Dendritic cell treated with granulocyte-macrophage colony-stimulating factor and Interleukin-4, amounts not matched to agents 40 ng/mL and 50 ng/mL, for 4 days (primary cell): Measurements from ENCODE around the gene CCSER1.

Source experiments
- H3K27ac Mint-ChIP-seq: one replicate; pipeline ENCODE4 v1.8.0; 2022; ENCODE audit warnings: mild to moderate bottlenecking, mixed read lengths
- H3K27me3 Mint-ChIP-seq: one replicate; pipeline ENCODE4 v1.8.0; 2022; ENCODE audit warnings: mild to moderate bottlenecking, mixed read lengths
- H3K36me3 Mint-ChIP-seq: one replicate; pipeline ENCODE4 v1.8.0; 2022; ENCODE audit warnings: low read depth, mixed read lengths
- H3K4me1 Mint-ChIP-seq: one replicate; pipeline ENCODE4 v1.8.0; 2022; ENCODE audit warnings: low read depth, mixed read lengths
- H3K4me3 Mint-ChIP-seq: one replicate; pipeline ENCODE4 v1.8.0; 2022; ENCODE audit warnings: mild to moderate bottlenecking, moderate library complexity, mixed read lengths
- H3K9me3 Mint-ChIP-seq: one replicate; pipeline ENCODE4 v1.8.0; 2022; ENCODE audit warnings: mixed read lengths
- intact Hi-C: fragments of 100-400 bp; cut with micrococcal nuclease; formaldehyde crosslinking; loops from one replicate; pipeline ENCODE4 v1.15.0; 2022

CCSER1 gene

DNA sequence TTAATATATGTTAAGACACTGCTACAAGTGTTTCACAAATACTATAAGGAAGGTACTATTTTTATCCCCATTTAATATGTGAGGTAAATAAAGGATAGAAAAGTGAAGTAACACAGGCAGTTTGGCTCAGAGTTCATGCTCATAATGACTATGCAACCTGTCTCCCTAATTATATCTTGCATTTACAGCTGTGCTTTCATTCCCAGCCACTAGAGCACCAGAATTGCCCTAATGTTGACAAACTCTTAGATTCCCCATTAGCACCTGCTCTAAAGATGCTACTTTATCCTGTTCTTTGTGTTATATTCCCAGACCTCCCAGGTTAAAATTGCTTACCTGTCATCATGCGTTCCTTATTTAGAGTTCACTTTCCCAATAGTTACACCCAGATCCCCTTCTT, 833.6 kb downstream of the CCSER1 start:
- H3K9me3 Mint-ChIP-seq, result peaks cover 11% of the 10 kb centered on the region
- H3K4me1 Mint-ChIP-seq, result no peaks in the 10 kb centered on the region
- intact Hi-C loops, result no loop called here

DNA sequence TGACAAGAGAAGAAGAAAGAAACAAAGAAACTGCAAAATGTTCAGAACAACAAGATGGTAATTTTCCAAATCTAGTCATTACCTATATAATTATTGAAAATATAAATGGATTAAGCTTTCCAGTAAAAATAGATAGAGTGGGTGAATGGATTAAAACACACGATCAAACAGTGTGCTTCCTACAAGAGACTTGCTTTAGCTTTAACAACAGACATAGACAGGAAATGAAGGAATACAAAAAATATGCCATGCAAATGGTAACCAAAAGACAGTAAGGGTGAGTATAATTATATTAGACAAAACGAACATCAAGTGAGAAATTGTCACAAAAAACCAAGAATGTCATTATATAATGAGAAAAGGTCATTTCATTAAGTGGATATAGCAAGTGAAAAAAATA, 842.8 kb downstream of the CCSER1 start:
- Mint-ChIP-seq H3K4me3 (no peak overlapping the region), H3K4me1 (no peaks in the 10 kb centered on the region)
- intact Hi-C loops, result no loop called here

More for the DNA sequence above, 833.6 kb downstream of the CCSER1 start:
- Mint-ChIP-seq H3K27ac (no peak overlapping the region), H3K36me3 (no peaks in the 10 kb centered on the region), H3K4me3 (no peak overlapping the region), H3K27me3 (no peaks in the 10 kb centered on the region)

DNA sequence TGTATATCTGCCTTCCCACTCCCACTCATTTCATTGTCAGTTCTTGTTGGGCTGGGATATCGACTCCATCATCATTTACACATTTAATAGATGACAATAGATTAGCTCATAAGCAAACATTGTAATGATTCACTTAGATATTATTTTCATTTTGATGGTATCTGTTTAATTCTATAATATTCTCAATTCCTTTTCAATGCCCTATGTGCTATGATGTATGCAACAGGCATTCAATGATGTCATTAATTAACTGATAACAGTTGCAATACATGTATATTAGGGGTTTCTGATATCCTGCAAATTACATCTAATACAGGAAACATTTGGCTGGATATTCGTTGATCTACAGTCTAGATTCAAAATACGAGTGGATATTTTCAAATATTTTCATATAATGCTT, 850.5 kb downstream of the CCSER1 start:
- Mint-ChIP-seq H3K27ac (no peak overlapping the region), H3K9me3 (peaks cover 9% of the 10 kb centered on the region), H3K4me3 (no peak overlapping the region), H3K36me3 (no peaks in the 10 kb centered on the region), H3K27me3 (no peaks in the 10 kb centered on the region), H3K4me1 (no peaks in the 10 kb centered on the region)
- intact Hi-C loops, result no loop called here

More for the DNA sequence above, 842.8 kb downstream of the CCSER1 start:
- no peaks in the 10 kb centered on the region for H3K27me3 Mint-ChIP-seq
- H3K27ac Mint-ChIP-seq, result no peak overlapping the region
- H3K9me3 Mint-ChIP-seq, result peaks cover 51% of the 10 kb centered on the region
- no peaks in the 10 kb centered on the region for H3K36me3 Mint-ChIP-seq

DNA sequence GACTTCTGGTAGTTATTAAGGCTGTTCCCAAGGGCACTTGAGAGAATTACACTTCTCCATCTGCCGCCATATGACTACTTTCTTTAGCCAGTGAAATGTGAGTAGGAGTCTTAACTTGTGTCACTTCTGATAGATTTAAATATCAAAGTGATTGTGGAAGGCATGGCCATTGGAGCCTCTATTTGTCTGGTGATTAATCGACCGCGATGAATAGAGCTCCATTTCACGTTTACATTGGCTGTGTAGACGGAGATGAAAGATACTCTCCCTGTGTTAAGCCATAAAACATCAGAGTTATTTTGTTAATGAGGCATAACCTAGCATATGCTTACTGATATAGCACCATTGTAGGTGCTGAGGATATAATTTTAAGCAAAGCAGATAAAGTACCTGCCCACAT, 852.4 kb downstream of the CCSER1 start:
- Mint-ChIP-seq H3K36me3 (no peaks in the 10 kb centered on the region), H3K9me3 (peaks cover 9% of the 10 kb centered on the region), H3K4me1 (no peaks in the 10 kb centered on the region), H3K27ac (no peak overlapping the region), H3K4me3 (no peak overlapping the region), H3K27me3 (no peaks in the 10 kb centered on the region)
- intact Hi-C loops, result no loop called here

DNA sequence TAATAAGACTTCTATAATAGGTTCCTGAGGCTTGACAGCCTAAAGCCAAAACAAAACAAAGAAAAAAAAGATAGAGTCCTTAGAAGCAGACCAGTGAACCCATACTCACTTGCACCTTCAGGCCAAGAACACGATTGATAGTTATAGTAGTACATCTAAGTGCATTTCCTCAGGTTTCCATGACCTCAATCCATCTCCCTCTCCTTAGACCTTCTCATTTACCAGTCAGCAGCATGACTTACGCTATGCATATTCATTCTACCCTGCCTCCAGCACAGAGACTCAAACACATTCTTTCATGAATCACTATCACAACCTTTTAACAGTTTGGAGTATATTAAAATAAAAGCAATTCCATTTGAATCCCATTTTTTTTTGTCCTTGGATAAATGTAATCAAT, 855.6 kb downstream of the CCSER1 start:
- no peaks in the 10 kb centered on the region for H3K36me3 Mint-ChIP-seq
- no peaks in the 10 kb centered on the region for H3K4me1 Mint-ChIP-seq
- H3K27ac Mint-ChIP-seq, result no peak overlapping the region
- intact Hi-C loops, result no loop called here
- no peaks in the 10 kb centered on the region for H3K27me3 Mint-ChIP-seq
- H3K9me3 Mint-ChIP-seq, result peaks cover 9% of the 10 kb centered on the region
- no peak overlapping the region for H3K4me3 Mint-ChIP-seq

DNA sequence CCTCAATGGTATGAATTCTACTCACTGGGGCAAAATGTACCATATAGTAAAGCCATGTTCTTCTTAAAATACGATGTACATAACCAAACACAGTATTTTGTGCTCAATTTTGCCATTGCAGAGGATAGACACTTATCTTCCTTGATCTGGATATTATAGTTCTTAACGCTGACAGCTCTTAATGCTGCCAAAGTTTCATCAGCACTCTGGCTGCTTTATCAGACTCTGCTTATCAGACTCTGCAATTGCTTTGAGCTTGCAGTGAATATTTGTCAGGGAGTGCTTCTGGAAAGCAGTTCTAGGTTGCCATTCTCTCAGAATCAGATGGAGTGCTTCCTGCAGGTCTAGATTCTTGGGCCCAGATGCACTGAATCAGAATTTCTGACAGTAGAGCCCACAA, 863.1 kb downstream of the CCSER1 start:
- H3K27me3 Mint-ChIP-seq, result no peaks in the 10 kb centered on the region
- peaks cover 8% of the 10 kb centered on the region for H3K9me3 Mint-ChIP-seq
- H3K4me1 Mint-ChIP-seq, result no peaks in the 10 kb centered on the region
- H3K27ac Mint-ChIP-seq, result no peak overlapping the region
- intact Hi-C loops, result no loop called here
- no peak overlapping the region for H3K4me3 Mint-ChIP-seq
- H3K36me3 Mint-ChIP-seq, result no peaks in the 10 kb centered on the region

DNA sequence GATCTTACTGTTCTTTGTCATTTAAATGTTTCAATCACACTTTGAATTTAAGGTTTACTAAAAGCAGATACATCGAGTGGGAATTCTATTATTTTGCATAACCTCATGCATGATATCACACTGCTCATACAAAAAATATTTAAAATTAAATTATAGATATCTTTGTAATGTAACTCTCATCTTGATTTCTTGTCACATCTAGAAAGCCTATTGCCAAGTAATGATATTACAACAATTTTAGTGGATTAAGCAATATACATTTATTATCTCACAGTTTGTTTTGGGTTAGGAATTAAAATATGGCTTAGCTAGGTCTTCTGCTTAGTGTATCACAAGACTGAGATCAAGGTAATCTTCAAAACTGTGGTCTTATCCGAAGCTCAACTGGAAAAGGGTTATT, 865.0 kb downstream of the CCSER1 start:
- no peaks in the 10 kb centered on the region for H3K36me3 Mint-ChIP-seq
- no peaks in the 10 kb centered on the region for H3K27me3 Mint-ChIP-seq
- H3K27ac Mint-ChIP-seq, result no peak overlapping the region
- peaks cover 8% of the 10 kb centered on the region for H3K9me3 Mint-ChIP-seq
- no peak overlapping the region for H3K4me3 Mint-ChIP-seq
- no peaks in the 10 kb centered on the region for H3K4me1 Mint-ChIP-seq
- intact Hi-C loops, result no loop called here

DNA sequence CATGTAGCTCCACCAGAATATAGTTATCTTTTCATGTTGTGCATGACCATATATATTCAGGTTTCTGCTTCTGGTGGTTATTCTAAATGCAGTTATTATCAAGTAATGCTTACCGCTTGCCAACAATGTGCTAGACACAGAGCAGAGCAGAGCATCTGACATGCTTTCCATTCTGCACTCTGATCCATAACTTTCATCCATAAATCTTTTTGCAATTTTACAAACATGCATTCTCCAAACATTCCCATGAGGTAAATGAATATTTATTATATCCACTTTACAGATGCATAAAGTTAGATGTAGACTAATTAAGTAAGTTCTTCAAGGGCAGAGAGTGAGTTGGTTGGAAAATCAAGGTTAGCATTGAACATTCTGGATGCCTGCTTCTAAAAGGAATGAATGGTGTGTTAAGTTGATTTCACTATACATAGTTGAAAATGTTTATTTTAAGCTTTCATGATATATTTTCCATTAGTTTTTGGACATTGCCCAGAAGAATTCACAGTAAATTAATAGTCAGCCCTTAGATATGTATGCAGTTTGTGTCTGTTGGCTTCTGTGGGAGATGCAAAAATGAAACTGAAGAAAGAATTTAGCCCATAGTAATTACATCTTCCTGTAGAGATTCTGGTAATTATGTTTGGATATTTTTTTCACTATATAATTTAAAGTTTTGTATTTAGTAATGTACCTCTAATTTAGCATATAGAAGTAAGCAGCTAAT, 867.8 kb downstream of the CCSER1 start:
- intact Hi-C loops, result no loop called here
- Mint-ChIP-seq H3K4me1 (no peaks in the 10 kb centered on the region), H3K27me3 (no peaks in the 10 kb centered on the region), H3K27ac (no peak overlapping the region), H3K36me3 (no peaks in the 10 kb centered on the region), H3K4me3 (no peak overlapping the region), H3K9me3 (no peaks in the 10 kb centered on the region)

DNA sequence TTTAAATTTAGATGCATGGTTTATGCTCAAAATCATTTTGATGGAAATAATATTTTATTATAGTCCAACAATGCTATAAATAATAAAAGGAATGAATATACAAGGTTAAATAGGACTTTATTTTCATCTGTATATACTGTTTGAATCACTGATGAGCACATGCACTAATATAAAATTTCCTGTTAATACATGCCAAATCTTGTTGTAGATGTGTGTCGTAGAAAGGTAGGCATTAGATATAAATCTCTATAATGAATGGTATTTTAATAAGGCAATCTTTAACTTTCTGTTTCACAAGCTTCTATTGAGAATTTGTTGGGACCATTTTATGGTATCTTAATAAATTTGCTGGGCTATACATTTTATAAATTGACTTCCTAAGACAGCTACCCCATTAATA, 868.8 kb downstream of the CCSER1 start:
- Mint-ChIP-seq H3K27ac (no peak overlapping the region), H3K9me3 (no peaks in the 10 kb centered on the region), H3K27me3 (no peaks in the 10 kb centered on the region), H3K4me1 (no peaks in the 10 kb centered on the region), H3K36me3 (no peaks in the 10 kb centered on the region), H3K4me3 (no peak overlapping the region)
- intact Hi-C loops, result no loop called here

DNA sequence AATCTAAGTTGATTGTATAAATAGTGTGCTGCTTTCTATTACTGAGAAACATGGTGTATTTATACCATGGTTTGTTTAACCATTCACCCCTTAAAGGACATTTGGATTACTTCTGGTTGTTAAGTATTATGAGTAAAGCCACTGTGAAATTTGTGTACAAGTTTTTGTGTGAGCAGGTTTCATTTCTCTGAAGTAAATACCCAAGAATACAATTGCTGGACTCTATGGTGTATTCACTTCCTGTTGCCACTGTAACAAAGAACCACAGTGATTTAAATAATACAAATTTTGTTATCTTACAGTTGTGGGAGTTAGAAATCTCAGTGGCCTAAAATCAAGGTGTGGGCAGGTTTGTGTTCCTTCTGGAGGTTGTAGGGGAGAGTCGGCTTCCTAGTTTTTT, 869.6 kb downstream of the CCSER1 start:
- Mint-ChIP-seq H3K9me3 (no peaks in the 10 kb centered on the region), H3K27me3 (no peaks in the 10 kb centered on the region), H3K4me1 (no peaks in the 10 kb centered on the region), H3K27ac (no peak overlapping the region), H3K36me3 (no peaks in the 10 kb centered on the region), H3K4me3 (no peak overlapping the region)
- intact Hi-C loops, result no loop called here

DNA sequence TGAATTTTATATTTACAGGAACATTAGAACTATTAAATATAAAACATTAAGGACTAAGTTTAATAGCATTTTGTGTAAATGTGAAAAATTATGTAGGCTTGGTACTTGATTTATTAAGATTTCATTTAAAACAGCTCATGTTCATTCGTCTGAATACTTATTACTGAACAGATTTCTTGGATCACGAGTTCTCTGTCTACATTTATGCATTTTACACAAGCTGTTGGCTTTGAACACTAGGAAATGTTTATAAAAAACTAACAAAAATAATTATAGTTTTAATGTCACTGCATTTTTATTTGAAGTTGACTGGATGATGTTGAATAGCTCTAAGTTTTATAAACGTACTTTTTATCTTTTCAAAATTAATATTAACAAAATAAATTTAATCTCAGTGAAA, 888.7 kb downstream of the CCSER1 start:
- no peaks in the 10 kb centered on the region for H3K27me3 Mint-ChIP-seq
- intact Hi-C loops, result no loop called here
- no peaks in the 10 kb centered on the region for H3K4me1 Mint-ChIP-seq
- peaks cover 5% of the 10 kb centered on the region for H3K9me3 Mint-ChIP-seq
- no peak overlapping the region for H3K27ac Mint-ChIP-seq
- H3K36me3 Mint-ChIP-seq, result no peaks in the 10 kb centered on the region
- no peak overlapping the region for H3K4me3 Mint-ChIP-seq

DNA sequence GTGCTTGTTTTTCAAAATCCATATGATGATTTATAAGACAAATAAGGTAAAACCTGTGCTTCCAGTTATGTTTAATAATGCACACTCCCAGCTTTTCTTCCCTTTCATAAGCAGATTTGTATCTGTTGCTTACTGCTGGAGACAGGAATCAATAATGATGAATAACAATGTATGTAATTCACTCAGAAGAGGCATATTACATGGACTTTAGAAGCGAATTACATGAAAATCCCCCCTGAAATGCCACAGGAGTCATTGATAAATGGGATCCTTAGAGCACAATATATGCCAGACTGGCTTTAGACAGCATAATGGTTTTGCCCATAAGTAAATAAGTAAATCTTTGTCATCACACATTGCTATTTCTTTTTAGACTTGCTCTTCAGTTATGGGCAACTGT, 892.3 kb downstream of the CCSER1 start:
- intact Hi-C loops, result no loop called here
- Mint-ChIP-seq H3K4me3 (no peak overlapping the region), H3K27me3 (no peaks in the 10 kb centered on the region), H3K27ac (no peak overlapping the region), H3K36me3 (no peaks in the 10 kb centered on the region), H3K4me1 (no peaks in the 10 kb centered on the region), H3K9me3 (no peaks in the 10 kb centered on the region)

DNA sequence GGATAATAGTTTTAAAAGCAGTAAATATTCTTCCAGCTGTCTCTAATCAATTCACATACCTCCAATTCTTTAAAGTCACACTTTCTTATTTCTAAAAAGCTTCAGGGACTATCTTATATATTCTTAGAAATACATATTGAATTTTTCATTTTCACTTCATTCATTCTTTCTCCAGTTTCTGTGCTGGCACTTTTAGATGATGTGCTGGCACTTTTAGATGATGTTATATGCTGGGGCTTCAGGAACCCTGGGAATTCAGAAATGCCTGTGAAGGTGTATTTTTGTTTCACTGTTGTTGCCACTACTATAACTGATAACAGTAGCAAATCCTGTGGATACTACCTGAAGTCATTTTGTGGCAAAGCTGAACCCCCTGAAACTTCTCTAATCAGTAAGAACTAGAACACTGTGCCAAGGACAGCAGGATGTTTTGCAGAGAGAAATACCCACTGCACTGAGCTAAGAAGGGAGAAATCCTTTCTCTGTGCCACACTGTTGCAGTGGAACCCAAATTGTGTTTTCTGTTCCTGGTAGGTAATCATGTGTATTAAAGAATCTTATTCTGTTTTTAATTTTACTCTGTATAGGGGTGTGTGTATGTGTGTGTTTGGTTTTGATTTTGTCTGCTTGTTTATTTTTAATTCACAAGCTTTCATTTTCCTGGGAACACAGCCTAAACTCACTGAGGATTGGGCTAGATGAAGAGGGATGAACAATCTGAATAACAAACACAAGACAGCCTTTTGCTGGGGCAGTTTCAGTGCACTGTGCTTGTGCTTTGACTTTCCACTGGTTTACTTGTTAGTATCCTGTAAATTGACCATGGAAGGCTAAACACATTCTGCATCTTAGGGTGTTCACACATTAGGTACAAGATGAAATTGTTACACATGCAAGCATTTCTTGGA, 898.3 kb downstream of the CCSER1 start:
- Mint-ChIP-seq H3K27me3 (no peaks in the 10 kb centered on the region), H3K9me3 (no peaks in the 10 kb centered on the region), H3K27ac (no peak overlapping the region), H3K36me3 (no peaks in the 10 kb centered on the region), H3K4me1 (no peaks in the 10 kb centered on the region), H3K4me3 (no peak overlapping the region)
- intact Hi-C loops, result no loop called here

DNA sequence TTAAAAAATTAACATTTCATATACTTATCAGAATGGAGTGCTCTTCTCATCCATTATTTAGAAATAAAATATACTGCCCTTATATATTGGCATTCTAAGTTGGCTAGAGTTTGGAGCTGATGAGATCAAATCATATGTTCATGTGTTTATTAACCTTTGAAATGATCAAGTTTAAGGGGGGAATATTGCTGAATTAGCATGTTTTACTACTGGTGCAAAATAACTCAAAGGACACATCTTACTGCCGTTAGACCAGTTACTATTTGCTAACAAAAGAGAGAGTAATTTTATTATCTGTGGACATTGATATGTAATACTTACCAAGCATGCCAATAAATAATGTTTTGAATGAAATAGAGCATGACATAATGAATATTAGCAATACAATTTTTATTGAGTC, 901.0 kb downstream of the CCSER1 start:
- intact Hi-C loops, result no loop called here
- Mint-ChIP-seq H3K27me3 (no peaks in the 10 kb centered on the region), H3K4me3 (no peak overlapping the region), H3K36me3 (no peaks in the 10 kb centered on the region), H3K9me3 (no peaks in the 10 kb centered on the region), H3K4me1 (no peaks in the 10 kb centered on the region), H3K27ac (no peak overlapping the region)
